ENCODE results near the gene ARL15.
"Not testable (repeated sequence)": the region's sequence is repeated elsewhere in the genome, so short reads cannot be mapped to it uniquely, and the experiment has no call there.

ARL15 gene

DNA sequence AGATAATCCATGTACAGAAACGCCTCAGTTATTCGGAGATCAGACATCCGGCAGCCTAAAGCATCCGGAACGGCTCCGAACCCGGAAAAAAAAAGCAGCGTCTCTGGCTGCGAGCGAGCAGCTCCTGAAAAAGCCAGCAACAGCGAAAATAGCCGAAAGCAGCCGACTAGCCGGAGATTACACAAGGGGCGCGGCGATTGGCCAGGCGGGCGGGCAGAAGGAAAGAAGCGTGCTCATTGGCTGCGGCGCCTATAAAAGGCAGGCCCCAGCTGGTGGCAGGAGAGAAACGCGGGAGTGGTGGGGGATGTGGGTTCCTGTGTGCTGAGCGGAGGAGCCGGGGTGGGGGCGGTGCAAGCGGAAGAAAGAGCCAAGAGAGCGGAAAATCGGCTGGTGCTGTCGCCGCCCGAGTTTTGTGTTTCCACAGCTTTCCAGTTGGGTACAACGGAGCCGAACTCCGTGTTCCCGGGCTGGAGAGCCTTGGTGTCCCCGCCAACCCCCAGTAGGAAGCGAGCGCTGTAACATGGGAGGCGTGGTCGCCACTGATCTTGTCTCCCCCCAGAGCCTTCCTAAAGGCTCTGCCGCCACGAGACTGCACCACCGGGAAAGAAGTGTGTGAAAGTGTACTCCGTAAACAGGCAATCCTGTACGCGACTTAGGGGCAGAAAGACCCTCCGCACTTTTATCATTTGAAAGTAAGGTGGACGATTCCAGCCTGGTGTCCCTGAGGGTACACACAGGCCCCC is at the start of gene ARL15:
Gene ARL15 (minus strand): TSS at position 141 of the 743 bp plus-strand sequence.
- Histone ChIP-seq H3K4me1 (peaks cover 21% of the 10 kb centered on the region), H3K27ac (peak within 1 kb of the TSS; percentile 90), H4K20me1 (peaks cover 39% of the 10 kb centered on the region), H3K27me3 (no peaks in the 10 kb centered on the region), H3K4me3 (peak within 1 kb of the TSS; percentile 91), H3K9ac (peak within 1 kb of the TSS; percentile 92), H3K36me3 (no peaks in the 10 kb centered on the region), H3K4me2 (peak within 1 kb of the TSS; percentile 90), H3K9me3 (no peaks in the 10 kb centered on the region)
- peak; percentile 71 for TF ChIP-seq Cebpa-rat (IDR thresholded peaks at IDR 0.05)

DNA sequence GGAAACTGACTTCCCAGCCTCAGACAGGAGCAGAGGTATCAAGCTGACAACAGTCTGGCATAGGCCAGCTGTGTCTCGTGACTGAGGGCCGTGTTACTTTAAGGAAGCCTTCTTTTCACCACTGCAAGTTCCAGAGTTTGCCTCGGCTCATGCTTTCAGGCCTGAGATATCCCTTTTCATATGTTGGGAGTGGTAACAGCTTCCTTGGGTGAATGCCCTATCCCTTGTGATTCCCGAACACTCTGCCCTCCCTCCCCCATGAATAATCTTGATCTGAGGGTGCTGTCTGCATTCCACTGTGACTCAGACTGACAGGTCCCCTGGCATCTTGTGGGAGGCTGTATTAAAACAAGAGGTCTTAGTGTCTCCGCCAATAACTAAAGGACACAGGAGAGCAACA is 49.7 kb upstream of the ARL15 start:
- Histone ChIP-seq H3K9me3 (peaks cover 13% of the 10 kb centered on the region), H3K4me2 (no peak overlapping the region), H3K4me1 (peaks cover 34% of the 10 kb centered on the region), H3K4me3 (no peak overlapping the region), H3K27me3 (no peaks in the 10 kb centered on the region), H3K27ac (no peak overlapping the region), H4K20me1 (no peaks in the 10 kb centered on the region), H3K9ac (no peak overlapping the region), H3K36me3 (no peaks in the 10 kb centered on the region)
- TF ChIP-seq Cebpa-rat (IDR thresholded peaks at IDR 0.05): no peak

DNA sequence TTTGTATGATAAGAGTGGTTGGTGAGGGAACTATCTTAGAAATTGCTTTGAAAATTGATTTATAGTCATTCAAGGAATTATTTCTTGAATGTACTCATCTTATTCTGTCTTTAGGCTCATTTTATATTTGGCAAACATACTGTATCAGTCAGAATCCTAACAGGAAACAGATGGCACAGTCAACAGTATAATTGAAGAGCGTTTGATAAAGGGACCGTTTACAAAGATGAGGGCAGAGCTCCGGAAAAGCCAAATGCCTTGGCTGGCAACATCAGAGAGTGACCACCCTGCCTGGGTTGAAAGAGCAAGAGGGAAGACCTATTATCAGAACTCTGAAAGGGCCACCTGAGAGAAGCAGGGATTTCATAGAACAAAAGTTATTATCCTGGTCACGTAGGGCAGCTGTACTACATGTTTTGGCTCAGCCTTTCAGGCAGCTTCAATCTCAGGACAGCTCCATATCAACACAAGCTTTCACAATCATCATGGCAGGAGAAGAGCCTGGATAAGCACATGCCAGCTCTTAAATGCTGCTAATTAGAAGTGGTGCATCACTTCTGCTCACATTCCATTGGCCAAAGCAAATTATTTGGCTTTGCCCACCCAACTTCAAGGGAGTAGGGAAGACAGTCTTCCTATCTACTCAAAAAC is 47.2 kb upstream of the ARL15 start:
- H3K27ac ChIP-seq: peak overlapping the region; percentile 81
- TF ChIP-seq Cebpa-rat (IDR thresholded peaks at IDR 0.05): no peak

DNA sequence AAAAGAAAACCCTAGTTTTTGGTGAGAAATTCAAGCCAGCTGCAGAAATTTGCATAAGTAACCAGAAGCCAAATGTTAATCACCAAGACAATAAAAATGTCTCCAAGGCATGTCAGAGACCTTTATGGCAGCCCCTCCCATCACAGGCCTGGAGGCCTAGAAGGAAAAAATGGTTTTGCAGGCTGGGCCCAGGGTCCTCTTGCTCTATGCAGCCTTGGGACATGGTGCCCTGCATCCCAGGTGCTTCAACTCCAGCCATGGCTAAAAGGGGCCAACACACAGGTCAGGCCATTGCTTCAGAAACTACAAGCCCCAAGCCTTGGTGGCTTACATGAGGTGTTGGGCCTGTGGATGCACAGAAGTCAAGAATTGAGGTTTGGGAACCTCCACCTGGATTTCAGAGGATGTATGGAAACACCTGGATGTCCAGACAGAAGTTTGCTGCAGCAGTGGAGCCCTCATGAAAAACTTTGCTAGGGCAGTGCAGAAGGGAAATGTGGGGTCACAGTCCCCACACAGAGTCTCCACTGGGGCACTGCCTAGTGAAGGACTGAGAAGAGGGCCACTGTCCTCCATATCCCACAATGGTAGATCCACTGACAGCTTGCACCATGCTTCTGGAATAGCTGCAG is 43.7 kb upstream of the ARL15 start:
- Histone ChIP-seq H3K4me3 (0 out of 2 replicates have a peak overlapping the region, but pooled peaks have one; percentile 11), H3K9me3 (peaks cover 52% of the 10 kb centered on the region), H3K4me1 (peaks cover 26% of the 10 kb centered on the region)
- H3K9ac ChIP-seq, H3K27me3 ChIP-seq, H4K20me1 ChIP-seq, H3K27ac ChIP-seq, H3K36me3 ChIP-seq, H3K4me2 ChIP-seq: not testable (repeated sequence)

More for the DNA sequence above, 47.2 kb upstream of the ARL15 start:
- Histone ChIP-seq H3K9me3 (peaks cover 37% of the 10 kb centered on the region), H3K9ac (peak overlapping the region; percentile 42), H3K27me3 (no peaks in the 10 kb centered on the region), H3K4me1 (peaks cover 34% of the 10 kb centered on the region), H3K4me2 (peak overlapping the region; percentile 59), H4K20me1 (no peaks in the 10 kb centered on the region), H3K36me3 (peaks cover 6% of the 10 kb centered on the region; the same call in 1 of the 2 replicates), H3K4me3 (no peak overlapping the region)

DNA sequence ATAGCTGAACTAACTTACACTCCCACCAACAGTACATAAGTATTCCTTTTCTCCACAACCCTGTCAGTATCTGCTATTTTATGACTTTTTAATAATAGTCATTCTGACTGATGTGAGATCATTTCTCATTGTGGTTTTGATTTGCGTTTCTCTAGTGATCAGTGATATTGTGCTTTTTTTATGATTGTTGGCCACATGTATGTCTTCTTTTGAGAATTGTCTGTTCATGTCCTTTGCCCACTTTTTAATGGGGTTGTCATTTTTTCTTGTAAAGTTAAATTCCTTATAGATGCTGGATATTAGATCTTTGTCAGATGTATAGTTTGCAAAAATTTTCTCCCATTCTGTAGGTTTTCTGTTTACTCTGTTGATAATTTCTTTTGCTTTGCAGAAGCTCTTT is 42.2 kb upstream of the ARL15 start:
- Histone ChIP-seq H3K4me1 (peaks cover 15% of the 10 kb centered on the region), H3K9me3 (peaks cover 61% of the 10 kb centered on the region)
- H3K4me2 ChIP-seq, H4K20me1 ChIP-seq, H3K27me3 ChIP-seq, H3K9ac ChIP-seq, H3K4me3 ChIP-seq, H3K27ac ChIP-seq, H3K36me3 ChIP-seq: not testable (repeated sequence)

DNA sequence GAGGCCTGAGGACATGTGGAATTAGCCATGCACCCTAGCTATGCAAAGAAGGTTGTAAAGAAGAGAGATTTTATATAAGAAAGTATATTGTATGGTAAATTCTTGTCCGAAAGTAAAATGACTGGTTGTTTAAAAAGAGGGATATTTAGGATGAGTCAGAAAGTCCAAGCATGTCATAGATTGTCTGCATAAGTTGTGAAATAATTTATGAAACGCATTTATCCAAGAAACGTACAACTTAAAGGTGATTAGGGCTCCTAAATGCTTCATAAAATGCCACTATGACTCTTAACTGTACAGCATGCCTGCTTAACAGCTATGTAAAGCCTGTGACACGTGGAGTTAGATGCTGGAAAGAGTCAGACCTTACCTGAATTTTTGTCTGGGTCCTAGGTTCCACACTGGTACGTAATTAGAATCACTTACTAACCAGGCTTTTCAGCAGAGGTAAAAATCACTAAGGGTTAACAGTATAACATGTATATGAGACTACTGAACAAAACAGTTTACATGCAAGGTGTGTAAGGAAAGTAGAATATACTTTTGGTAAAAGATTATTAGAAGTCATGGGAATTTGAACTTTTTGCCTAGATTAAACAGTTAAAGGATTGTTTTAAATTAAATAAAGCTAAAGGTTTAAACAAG is 37.0 kb upstream of the ARL15 start:
- Histone ChIP-seq H3K27ac (no peak overlapping the region), H3K27me3 (no peaks in the 10 kb centered on the region), H3K4me1 (no peaks in the 10 kb centered on the region), H3K9me3 (peaks cover 56% of the 10 kb centered on the region), H3K9ac (no peak overlapping the region), H3K4me2 (no peak overlapping the region), H3K4me3 (no peak overlapping the region), H4K20me1 (no peaks in the 10 kb centered on the region), H3K36me3 (no peaks in the 10 kb centered on the region)
- no peak for TF ChIP-seq Cebpa-rat (IDR thresholded peaks at IDR 0.05)

DNA sequence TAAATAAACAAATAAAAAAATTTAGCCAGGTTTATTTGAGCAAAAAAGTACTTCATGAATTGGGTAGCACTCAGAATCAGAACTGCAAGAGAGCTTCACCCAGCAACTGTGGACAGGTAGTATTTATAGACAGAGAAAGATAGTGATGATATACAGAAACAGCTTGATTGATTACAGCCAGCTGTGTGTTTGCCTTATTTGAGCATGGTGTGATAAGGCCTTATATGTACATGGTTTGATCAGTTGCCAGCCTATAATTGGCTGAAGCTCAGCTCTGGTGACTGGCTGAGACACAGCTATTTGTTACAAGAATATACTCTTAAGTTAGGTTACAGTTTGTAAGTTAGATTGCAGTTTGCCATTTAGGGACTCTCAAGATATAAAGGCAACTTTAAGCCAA is 34.3 kb upstream of the ARL15 start:
- no peak for TF ChIP-seq Cebpa-rat (IDR thresholded peaks at IDR 0.05)
- Histone ChIP-seq H3K4me1 (no peaks in the 10 kb centered on the region), H3K9ac (no peak overlapping the region), H3K27me3 (no peaks in the 10 kb centered on the region), H3K4me3 (no peak overlapping the region), H3K9me3 (peaks cover 46% of the 10 kb centered on the region), H4K20me1 (no peaks in the 10 kb centered on the region), H3K36me3 (no peaks in the 10 kb centered on the region), H3K27ac (no peak overlapping the region), H3K4me2 (no peak overlapping the region)

DNA sequence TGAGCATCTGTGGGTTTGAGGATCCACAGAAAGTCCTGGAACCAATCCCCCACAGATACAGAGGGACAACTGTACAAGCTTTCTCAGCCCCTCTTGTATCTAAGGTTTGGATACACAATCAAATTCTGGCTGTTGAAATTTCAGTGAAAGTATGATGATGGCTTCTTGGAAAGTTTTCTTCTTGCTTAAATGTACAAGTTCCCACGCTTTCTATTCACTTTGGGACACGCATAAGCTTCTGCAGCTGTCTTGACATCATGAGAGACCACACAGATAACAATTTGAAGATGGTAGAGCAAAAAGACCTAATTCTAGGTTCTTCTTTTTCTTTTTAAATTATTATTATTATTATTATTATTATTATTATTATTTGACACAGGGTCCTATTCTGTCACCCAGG is 31.6 kb upstream of the ARL15 start:
- H3K4me3 ChIP-seq: no peak overlapping the region
- H3K4me1 ChIP-seq: no peaks in the 10 kb centered on the region
- no peaks in the 10 kb centered on the region for H3K27me3 ChIP-seq
- no peaks in the 10 kb centered on the region for H3K36me3 ChIP-seq
- H3K4me2 ChIP-seq: no peak overlapping the region
- peaks cover 26% of the 10 kb centered on the region for H3K9me3 ChIP-seq
- no peak overlapping the region for H3K9ac ChIP-seq
- no peaks in the 10 kb centered on the region for H4K20me1 ChIP-seq
- no peak overlapping the region for H3K27ac ChIP-seq
- TF ChIP-seq Cebpa-rat (IDR thresholded peaks at IDR 0.05): no peak

DNA sequence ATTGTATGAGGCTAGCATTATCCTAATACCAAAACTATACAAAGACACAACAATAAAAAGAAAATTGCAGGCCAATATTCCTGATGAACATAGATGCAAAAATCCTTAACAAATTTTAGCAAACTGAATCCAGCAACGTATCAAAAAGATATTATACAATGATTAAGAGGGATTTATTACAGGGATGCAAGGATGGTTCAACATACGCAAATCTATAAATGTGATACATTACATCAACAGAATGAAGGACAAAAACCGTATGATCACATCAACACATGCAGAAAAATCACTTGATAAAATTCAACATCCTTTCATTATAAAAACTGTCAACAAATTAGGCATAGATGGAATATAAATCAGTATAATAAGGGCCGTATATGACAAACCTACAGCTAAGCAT is 27.1 kb upstream of the ARL15 start:
- no peak overlapping the region for H3K9ac ChIP-seq
- no peaks in the 10 kb centered on the region for H4K20me1 ChIP-seq
- H3K9me3 ChIP-seq: peaks cover 20% of the 10 kb centered on the region
- no peaks in the 10 kb centered on the region for H3K4me1 ChIP-seq
- no peak for TF ChIP-seq Cebpa-rat (IDR thresholded peaks at IDR 0.05)
- no peak overlapping the region for H3K4me3 ChIP-seq
- no peaks in the 10 kb centered on the region for H3K27me3 ChIP-seq
- H3K27ac ChIP-seq: no peak overlapping the region
- H3K4me2 ChIP-seq: no peak overlapping the region
- no peaks in the 10 kb centered on the region for H3K36me3 ChIP-seq

DNA sequence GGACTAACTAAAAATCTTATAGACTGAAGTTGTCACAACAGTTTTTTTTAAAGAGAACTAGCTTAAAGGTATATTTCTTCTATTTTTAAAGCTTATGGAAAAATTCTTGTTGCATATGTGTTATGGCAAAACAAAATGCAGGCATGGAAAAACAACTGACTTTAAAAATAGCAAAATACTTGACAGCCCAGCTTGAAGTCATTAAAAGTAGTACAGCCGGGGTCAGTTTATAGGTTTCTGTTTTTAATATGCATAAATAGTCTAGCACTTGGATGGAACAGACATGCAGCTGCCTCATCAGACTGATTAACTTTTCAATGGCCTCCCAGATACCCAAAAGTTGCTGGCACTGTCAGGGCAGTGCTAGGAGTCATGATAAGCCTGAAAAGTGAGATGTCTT is 22.3 kb upstream of the ARL15 start:
- no peak for TF ChIP-seq Cebpa-rat (IDR thresholded peaks at IDR 0.05)
- Histone ChIP-seq H3K9ac (no peak overlapping the region), H3K4me3 (no peak overlapping the region), H3K9me3 (peaks cover 20% of the 10 kb centered on the region), H3K36me3 (no peaks in the 10 kb centered on the region), H4K20me1 (no peaks in the 10 kb centered on the region), H3K27me3 (no peaks in the 10 kb centered on the region), H3K27ac (no peak overlapping the region), H3K4me1 (no peaks in the 10 kb centered on the region), H3K4me2 (no peak overlapping the region)

All from BLaER1 (cell line).